ENCODE data around the gene OR13C4. TPM values are rescaled to one million over a fixed set of nuclear protein-coding genes. Genes with fewer than 3 reads are reported as not detected.
"Not testable (repeated sequence)": the region's sequence is repeated elsewhere in the genome, so short reads cannot be mapped to it uniquely, and the experiment has no call there.

OR13C4 gene
- total RNA-seq, 1 donor from 2014 or later = not detected

- Mint-ChIP-seq H3K4me3 (no peak within 1 kb of the TSS), H3K36me3 (ENCODE audit: low read depth) (no peaks in the 10 kb centered on the region), H3K4me1 (no peaks in the 10 kb centered on the region), H3K27me3 (no peaks in the 10 kb centered on the region), H3K27ac (no peak within 1 kb of the TSS), H3K9me3 (no peaks in the 10 kb centered on the region)
- intact Hi-C loops (cut with micrococcal nuclease) = no loop called here
- CTCF ChIA-PET = no interaction called here
- DNase-seq (no peak), ATAC-seq (ENCODE audit: low read depth) (no peak)
- POLR2A ChIA-PET = no interaction called here
- TF ChIP-seq CTCF (IDR thresholded peaks at IDR 0.05) = no peak
These were observed 9.7 kb upstream of the OR13C4 start, which contains the start of gene OR13C3 for GRCh38 chr9:104536756-104537155. OR13C3 (minus strand) TSS chr9:104536856; CDS start chr9:104536723, 133 bp downstream.

GRCh38 chr9:104520241-104520640 is 6.8 kb downstream of the OR13C4 start:
- DNase-seq; H3K36me3 Mint-ChIP-seq (ENCODE audit: low read depth); POLR2A ChIA-PET; H3K27me3 Mint-ChIP-seq; CTCF ChIA-PET; H3K4me3 Mint-ChIP-seq; ATAC-seq (ENCODE audit: low read depth); H3K9me3 Mint-ChIP-seq; H3K27ac Mint-ChIP-seq; H3K4me1 Mint-ChIP-seq; intact Hi-C loops (cut with micrococcal nuclease): not testable (repeated sequence)

GRCh38 chr9:104514901-104515300 is 12.1 kb downstream of the OR13C4 start:
- Mint-ChIP-seq H3K4me3 (no peak overlapping the region), H3K27ac (no peak overlapping the region), H3K27me3 (peaks cover 2% of the 10 kb centered on the region), H3K4me1 (no peaks in the 10 kb centered on the region), H3K9me3 (no peaks in the 10 kb centered on the region), H3K36me3 (ENCODE audit: low read depth) (no peaks in the 10 kb centered on the region)
- CTCF ChIA-PET = no interaction called here
- DNase-seq (no peak), ATAC-seq (ENCODE audit: low read depth) (no peak)
- no peak for TF ChIP-seq CTCF (IDR thresholded peaks at IDR 0.05)
- intact Hi-C loops (cut with micrococcal nuclease) = no loop called here
- POLR2A ChIA-PET = no interaction called here

- ATAC-seq (ENCODE audit: low read depth) (no peak), DNase-seq (no peak)
- Mint-ChIP-seq H3K4me3 (no peak overlapping the region), H3K9me3 (peaks cover 3% of the 10 kb centered on the region), H3K27me3 (peaks cover 2% of the 10 kb centered on the region), H3K27ac (no peak overlapping the region), H3K36me3 (ENCODE audit: low read depth) (no peaks in the 10 kb centered on the region), H3K4me1 (no peaks in the 10 kb centered on the region)
- ChIA-PET POLR2A (no interaction called here), CTCF (no interaction called here)
- no peak for TF ChIP-seq CTCF (IDR thresholded peaks at IDR 0.05)
- intact Hi-C loops (cut with micrococcal nuclease) = no loop called here
These were observed 20.4 kb downstream of the OR13C4 start for GRCh38 chr9:104506565-104506964.

GRCh38 chr9:104503963-104504362 is 23.0 kb downstream of the OR13C4 start, which contains the start of gene OR13F1:
OR13F1 (plus strand) TSS chr9:104504263; CDS start chr9:104504263, 0 bp downstream.
- ChIA-PET CTCF (no interaction called here), POLR2A (no interaction called here)
- H3K4me3 Mint-ChIP-seq = no peak within 1 kb of the TSS
- TF ChIP-seq CTCF (IDR thresholded peaks at IDR 0.05) = no peak
- no peaks in the 10 kb centered on the region for H3K36me3 Mint-ChIP-seq (ENCODE audit: low read depth)
- H3K4me1 Mint-ChIP-seq = no peaks in the 10 kb centered on the region
- no peaks in the 10 kb centered on the region for H3K27me3 Mint-ChIP-seq
- ATAC-seq (ENCODE audit: low read depth) (no peak), DNase-seq (no peak)
- intact Hi-C loops (cut with micrococcal nuclease) = no loop called here
- no peaks in the 10 kb centered on the region for H3K9me3 Mint-ChIP-seq
- no peak within 1 kb of the TSS for H3K27ac Mint-ChIP-seq

- no peak for ATAC-seq (ENCODE audit: low read depth)
- Mint-ChIP-seq H3K4me1 (no peaks in the 10 kb centered on the region), H3K4me3 (no peak overlapping the region), H3K27me3 (no peaks in the 10 kb centered on the region), H3K9me3 (no peaks in the 10 kb centered on the region), H3K27ac (no peak overlapping the region), H3K36me3 (ENCODE audit: low read depth) (no peaks in the 10 kb centered on the region)
- no peak for DNase-seq
- intact Hi-C loops (cut with micrococcal nuclease) = no loop called here
- ChIA-PET POLR2A (no interaction called here), CTCF (no interaction called here)
- no peak for TF ChIP-seq CTCF (IDR thresholded peaks at IDR 0.05)
These were observed 23.6 kb downstream of the OR13C4 start for GRCh38 chr9:104503440-104503839.

All from activated B cell treated with CpG ODN at 0.5 μM for 24 hours (primary cell).